SHP77 (cell line): ENCODE data around the gene OR5A2.
"Not testable (repeated sequence)": the region's sequence is repeated elsewhere in the genome, so short reads cannot be mapped to it uniquely, and the experiment has no call there.

ENCODE experiments used
- DNase-seq, 2 experiments: peaks; one replicate each; lab custom pipeline; 2025; lab: John Stamatoyannopoulos, UW

OR5A2 gene

GRCh38 chr11:59380263-59381059 lies 45.8 kb downstream of the OR5A2 start:
- DNase-seq, result no peak

GRCh38 chr11:59372324-59372723 lies 53.9 kb downstream of the OR5A2 start:
- DNase-seq, result not testable (repeated sequence)

GRCh38 chr11:59368238-59369022 lies 57.8 kb downstream of the OR5A2 start:
- no peak for DNase-seq
